K562 (cell line): ENCODE results near the gene STAU1. TPM values are rescaled to one million over a fixed set of nuclear protein-coding genes. Genes with fewer than 3 reads are reported as not detected.

ENCODE experiments used
- ARID3A ChIP-seq: IDR thresholded peaks from 2 replicates; pipeline ENCODE4 v1.6.1; 2012; ENCODE audit warnings: low read depth, low read length, improper control_type of control experiment, borderline replicate concordance
- ATF6 ChIP-seq: sonication (generic); formaldehyde crosslinking; IDR thresholded peaks from 2 replicates; pipeline ENCODE4 v1.4.0; 2020; ENCODE audit warnings: mild to moderate bottlenecking, missing genetic modification reagents
- GABPB1 ChIP-seq: sonication (generic); formaldehyde crosslinking; IDR thresholded peaks from 2 replicates; pipeline ENCODE4 v1.8.0; 2022; ENCODE audit warnings: mild to moderate bottlenecking, missing genetic modification reagents
- HMGN3 ChIP-seq: IDR thresholded peaks from 2 replicates; pipeline ENCODE4 v1.6.1; 2011; ENCODE audit warnings: borderline replicate concordance, low read depth, mild to moderate bottlenecking, mixed read lengths, low read length; ENCODE audit not compliant: insufficient read length; ENCODE audit errors: extremely low read depth
- MBD2 ChIP-seq: sonication (generic); IDR thresholded peaks from 2 replicates; pipeline ENCODE4 v1.6.1; 2016; ENCODE audit warnings: low read depth, borderline replicate concordance
- NCOR1 ChIP-seq: fragments of 450-650 bp; IDR thresholded peaks from 2 replicates; pipeline ENCODE4 v1.6.1; 2016; ENCODE audit warnings: mild to moderate bottlenecking, moderate library complexity
- NRF1 ChIP-seq, 2 experiments: fragments of 450-650 bp; IDR thresholded peaks in 1 of 2; conservative IDR thresholded peaks in 1 of 2; 2 replicates each; pipeline ENCODE4 v1.6.1; 2014; ENCODE audit warnings: mild to moderate bottlenecking in 2 of 2
- NUFIP1 ChIP-seq: fragments of 450-650 bp; IDR thresholded peaks from 2 replicates; pipeline ENCODE4 v1.6.1; 2018; ENCODE audit not compliant: partially characterized antibody
- SAP30 ChIP-seq: fragments of 200-600 bp; sonication (generic); IDR thresholded peaks from 2 replicates; pipeline ENCODE4 v1.6.1; 2012; ENCODE audit warnings: borderline replicate concordance, low read depth, mild to moderate bottlenecking, moderate library complexity, low read length, control low read depth, inconsistent platforms; ENCODE audit not compliant: insufficient read depth, poor library complexity, severe bottlenecking
- TBP ChIP-seq: optimal IDR thresholded peaks from 2 replicates; pipeline ENCODE3; 2011; ENCODE audit warnings: low read depth, low read length, improper control_type of control experiment
- ZBTB40 ChIP-seq, 2 experiments: fragments of 450-650 bp in 1 of 2; sonication (generic) in 1 of 2; formaldehyde crosslinking in 1 of 2; IDR thresholded peaks; 2 replicates each; pipeline versions ENCODE4 v1.7.1 to v1.9.0; 2016 to 2022; ENCODE audit warnings: inconsistent platforms in 1 of 2, mild to moderate bottlenecking in 1 of 2, missing genetic modification reagents in 1 of 2
- ZNF143 ChIP-seq: sonication (generic); formaldehyde crosslinking; IDR thresholded peaks from 2 replicates; pipeline ENCODE4 v1.9.0; 2022; ENCODE audit warnings: mild to moderate bottlenecking, missing genetic modification reagents
- ZNF507 ChIP-seq: conservative IDR thresholded peaks from 2 replicates; pipeline ENCODE4 v1.6.1; 2017; ENCODE audit warnings: missing genetic modification characterization, missing compliant biosample characterization
- polyA plus RNA-seq, 8 experiments: library from polyadenylated mRNA; depleted of rRNA in 4 of 8; stranded (reverse) in 5 of 8; unstranded in 3 of 8; fragments of >200 nt; fragmentation: Nextera tagmentation in 2 of 8; fragmentation: Illumina TruSeq in 1 of 8; extraction: Ambion mirVana in 2 of 8; extraction: Trizol in 1 of 8; gene quantifications; 2 replicates each; pipeline versions ENCODE4 v1.2.1 to v1.2.3, GENCODE V29; 2011 to 2014; ENCODE audit warnings: inconsistent platforms in 1 of 8, missing spikeins in 1 of 8
- total RNA-seq, 7 experiments: library from RNA; depleted of rRNA in 6 of 7; stranded (reverse); fragments of >200 nt in 6 of 7; fragmentation: Illumina TruSeq in 2 of 7; extraction: Trizol in 2 of 7; gene quantifications; 2 replicates each; pipeline versions ENCODE4 v1.2.1 to v1.2.3, GENCODE V29; 2011 to 2021; ENCODE audit warnings: low replicate concordance in 1 of 7

STAU1 gene
- total and polyA plus RNA-seq, 9 of the 15 experiments (the other 6 are each of a cell fraction or from before 2014, with no cell fraction given) = 18.0 to 106 (median 50.6) TPM

- TF ChIP-seq ARID3A (no peak), SAP30 (peak; percentile 71), ZNF143 (CRISPR knock-in tag) (peak; percentile 91), MBD2 (peak; percentile 71; the same call in 1 of the 2 replicates), HMGN3 (peak; percentile 56), NUFIP1 (no peak), NCOR1 (0 out of 2 replicates have a peak, but pooled peaks have one; percentile 33), ZNF507 (tag) (no peak), TBP (peak; percentile 79), ATF6 (CRISPR knock-in tag) (no peak), GABPB1 (CRISPR knock-in tag) (peak; percentile 73), NRF1 (conservative IDR thresholded peaks at IDR 0.05 in 1 of 2, IDR thresholded peaks at IDR 0.05 in 1 of 2) (peak; percentile 71 to 78), ZBTB40 (IDR thresholded peaks at IDR 0.05) (no peak; the same call in none of the 2 replicates), ZBTB40 (CRISPR knock-in tag; IDR thresholded peaks at IDR 0.05) (no peak)
These were observed at the start of gene STAU1 (continued) for GRCh38 chr20:49187851-49188641.
